GM19240 (cell line): ENCODE results near the gene RPS21.
"Not testable (repeated sequence)": the region's sequence is repeated elsewhere in the genome, so short reads cannot be mapped to it uniquely, and the experiment has no call there.

Source experiments
- DNase-seq: peaks from one replicate; pipeline ENCODE4 v3.0.0; 2011; ENCODE audit warnings: low spot score; ENCODE audit not compliant: insufficient read length

The RPS21 gene

DNA sequence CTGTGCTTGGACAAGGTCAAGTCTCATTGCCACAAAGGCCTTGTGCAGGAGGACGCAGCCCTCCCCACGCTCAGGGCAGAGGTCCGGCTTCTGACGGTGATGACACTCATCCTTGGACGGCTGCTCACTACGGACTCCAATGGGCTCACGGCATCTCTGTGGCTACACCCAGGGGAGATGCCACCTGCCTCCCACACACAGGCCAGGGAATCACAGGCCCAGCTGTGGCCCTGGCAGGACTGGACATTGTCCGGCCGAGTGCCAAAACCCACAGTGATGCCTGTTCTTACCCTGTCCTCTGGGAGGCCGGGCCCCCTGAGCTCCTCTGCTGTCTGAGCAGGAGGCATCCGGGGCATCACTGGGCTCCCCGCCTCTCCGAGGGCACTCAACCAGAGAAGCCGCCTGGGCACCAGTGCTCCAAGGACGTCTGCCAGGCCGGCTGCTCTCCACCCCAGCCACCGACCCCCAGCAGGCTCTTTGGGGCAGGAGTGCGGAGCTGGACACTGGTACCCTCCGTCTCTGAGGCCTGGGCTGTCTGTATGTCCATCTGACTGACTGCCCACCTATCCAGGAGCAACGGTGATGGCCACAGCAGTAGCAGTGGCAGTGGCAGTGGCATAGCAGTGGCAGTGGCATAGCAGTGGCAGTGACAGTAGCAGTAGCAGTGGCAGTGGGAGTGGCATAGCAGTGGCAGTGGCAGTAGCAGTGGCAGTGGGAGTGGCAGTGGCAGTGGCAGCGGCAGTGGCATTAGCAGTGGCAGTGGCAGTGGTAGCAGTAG, 38.6 kb downstream of the RPS21 start:
- no peak for DNase-seq

DNA sequence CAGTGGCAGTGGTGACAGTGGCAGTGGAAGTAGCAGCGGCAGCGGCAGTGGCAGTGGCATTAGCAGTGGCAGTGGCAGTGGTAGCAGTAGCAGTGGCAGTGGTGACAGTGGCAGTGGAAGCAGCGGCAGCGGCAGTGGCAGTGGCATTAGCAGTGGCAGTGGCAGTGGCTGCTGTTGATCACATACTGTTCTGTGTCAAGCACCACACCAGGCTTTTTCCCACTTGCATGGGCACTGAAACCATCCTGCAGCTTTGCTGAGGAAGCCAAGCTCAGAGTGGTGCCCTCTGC, 39.1 kb downstream of the RPS21 start:
- DNase-seq, result not testable (repeated sequence)

DNA sequence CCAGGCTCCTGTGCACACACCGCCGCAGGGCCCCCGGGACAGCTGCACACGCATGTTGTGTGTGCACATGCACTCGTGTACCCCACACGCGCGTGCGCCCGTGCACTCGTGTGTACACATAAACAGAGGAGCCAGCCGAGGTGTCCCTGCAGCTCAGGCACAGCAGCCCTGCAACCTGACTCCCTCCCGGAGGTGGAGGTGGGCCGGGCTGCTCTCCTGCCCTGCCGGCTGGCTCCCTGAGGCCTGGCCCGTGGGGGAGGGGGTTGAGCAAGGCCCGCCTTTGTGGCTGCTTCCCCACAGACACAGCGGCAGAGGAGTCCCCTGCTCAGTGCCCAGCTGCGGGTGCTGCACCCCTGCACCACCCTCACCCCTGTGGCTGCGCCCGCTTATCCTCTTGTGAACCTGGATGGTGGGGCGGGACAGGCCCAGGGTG, 39.8 kb downstream of the RPS21 start:
- DNase-seq, result no peak

DNA sequence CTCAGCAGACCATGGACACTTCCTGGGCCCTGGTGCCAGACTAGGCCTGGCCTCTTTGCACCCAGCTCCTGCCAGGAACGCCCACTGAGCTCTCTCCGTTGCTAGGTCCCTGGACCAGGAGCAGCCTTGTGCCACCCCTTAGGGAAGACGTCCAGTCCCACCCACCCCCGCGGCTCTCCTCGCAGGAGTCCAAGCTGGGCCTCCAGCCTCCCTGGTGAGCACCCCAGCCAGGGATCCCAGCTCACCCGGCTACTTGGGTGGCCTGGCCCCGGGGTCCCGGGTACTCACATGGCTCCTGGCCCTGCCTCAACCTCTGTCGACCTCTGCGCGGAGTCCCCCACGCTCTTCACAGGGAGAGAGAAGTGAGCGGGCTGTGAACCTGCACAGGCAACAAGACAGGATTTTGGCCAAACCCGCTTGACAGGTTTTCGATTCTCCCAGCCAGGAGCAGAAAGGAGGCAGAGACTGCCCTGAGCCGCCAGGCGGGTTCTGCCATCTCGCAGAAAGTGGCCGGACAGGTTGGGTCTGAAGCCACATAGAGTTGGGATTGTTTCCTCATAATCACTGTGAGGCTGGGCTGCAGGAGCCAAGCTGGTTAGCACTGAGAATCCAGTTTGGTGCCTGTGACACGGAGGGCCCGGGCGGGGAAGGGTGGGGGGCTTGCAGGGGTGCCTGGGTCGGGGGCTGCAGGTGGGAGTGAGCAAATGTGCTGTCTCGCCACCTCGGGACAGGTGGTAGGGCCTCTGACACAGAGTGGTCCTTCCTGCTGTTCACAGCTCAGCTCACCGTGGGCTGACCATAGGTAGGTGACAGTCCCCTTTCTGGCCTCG, 40.5 kb downstream of the RPS21 start, which contains the start of gene RBBP8NL:
RBBP8NL (minus strand) TSS at position 368 of the 830 bp plus-strand sequence. CDS start 7,892 bp downstream, outside the sequence.
- no peak for DNase-seq

DNA sequence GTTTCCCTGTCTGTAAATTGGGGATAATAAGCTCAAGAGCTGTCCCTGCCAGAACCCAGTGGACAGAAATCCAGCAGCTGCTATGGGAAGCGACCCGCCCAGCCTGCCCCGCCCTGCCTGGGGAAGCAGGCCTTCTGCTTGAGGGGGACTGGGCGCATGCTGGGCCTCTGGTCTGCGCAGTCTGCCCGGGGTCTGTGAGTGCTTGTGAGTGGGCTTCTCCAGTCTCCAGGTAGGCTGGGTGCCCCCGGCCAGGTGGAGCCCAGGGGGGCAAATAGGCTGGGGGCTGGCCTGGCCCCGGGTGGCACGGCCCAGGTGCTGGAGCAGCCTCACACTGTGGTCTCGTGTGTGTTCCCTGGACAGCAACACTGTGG, 41.1 kb downstream of the RPS21 start:
- no peak for DNase-seq

DNA sequence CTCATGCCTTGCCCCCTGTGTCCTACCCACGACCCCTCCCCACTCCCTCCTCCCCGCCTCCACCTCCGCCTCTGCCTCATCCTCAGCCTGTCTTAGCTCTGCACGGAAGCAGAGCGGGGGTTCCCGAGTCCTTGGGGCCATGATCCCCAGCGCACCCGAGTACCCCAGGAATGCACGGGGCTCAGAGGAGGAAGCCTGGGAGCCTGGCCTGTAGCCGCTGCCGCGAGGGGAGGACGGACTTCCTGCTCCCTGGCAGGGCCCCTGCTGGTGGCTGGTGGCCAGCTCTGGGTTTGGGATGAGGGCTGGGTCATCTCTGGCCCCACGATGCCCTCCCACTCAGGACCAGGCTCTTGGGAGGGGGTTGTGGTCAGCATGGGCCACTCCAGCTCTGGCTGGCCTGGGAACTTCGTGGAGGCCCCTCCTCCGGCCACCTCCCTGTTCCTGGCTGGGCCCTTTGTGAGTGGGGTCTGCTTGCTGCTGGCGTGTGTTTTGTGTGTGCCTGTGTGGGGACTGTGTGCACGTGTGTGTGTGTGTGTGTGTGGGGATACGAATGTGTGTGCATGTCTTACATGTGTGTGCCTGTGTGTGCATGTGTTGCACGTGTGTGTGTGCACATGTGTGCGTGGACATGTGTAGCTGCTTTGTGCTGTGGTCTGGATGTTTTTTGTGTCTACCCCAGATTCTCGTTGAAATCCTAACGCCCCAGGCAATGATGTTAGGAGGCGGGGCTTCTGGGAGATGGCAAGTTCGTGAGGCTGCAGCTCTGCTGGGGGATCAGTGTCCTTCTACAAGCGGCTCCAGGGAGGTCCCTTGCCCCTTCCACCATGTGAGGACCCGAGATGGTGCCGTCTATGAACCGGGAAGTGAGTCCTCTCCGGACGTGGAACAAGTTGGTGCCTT, 41.7 kb downstream of the RPS21 start:
- no peak for DNase-seq

GRCh38 chr20:62429455-62430310, 42.8 kb downstream of the RPS21 start:
- DNase-seq, result no peak

DNA sequence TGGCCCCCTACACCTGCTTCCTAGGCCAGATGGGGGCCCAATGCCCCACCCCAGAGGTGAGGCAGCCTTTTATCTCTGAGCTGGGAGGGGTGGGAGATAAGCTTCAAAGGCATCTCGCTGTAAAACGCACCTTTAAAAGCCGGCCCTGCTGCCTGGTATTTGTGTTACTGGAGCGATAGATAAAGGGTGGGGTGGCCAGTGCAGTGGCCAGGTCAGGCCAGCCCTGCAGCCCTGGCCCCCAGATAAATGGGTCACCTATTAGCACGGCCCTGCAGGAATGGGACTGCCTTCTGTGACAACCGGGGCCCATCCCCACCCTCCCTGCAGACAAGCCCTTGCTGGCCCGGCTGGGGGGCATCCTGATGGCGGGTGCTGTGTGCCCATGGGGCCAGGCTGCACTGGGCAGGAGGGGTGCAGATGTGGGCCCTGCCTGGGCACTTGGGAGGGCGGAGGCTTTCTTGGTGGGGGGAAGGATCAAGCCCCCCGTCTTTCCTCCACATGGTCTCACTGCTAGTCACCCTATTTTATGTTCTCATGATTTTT, 43.5 kb downstream of the RPS21 start:
- DNase-seq, result no peak

DNA sequence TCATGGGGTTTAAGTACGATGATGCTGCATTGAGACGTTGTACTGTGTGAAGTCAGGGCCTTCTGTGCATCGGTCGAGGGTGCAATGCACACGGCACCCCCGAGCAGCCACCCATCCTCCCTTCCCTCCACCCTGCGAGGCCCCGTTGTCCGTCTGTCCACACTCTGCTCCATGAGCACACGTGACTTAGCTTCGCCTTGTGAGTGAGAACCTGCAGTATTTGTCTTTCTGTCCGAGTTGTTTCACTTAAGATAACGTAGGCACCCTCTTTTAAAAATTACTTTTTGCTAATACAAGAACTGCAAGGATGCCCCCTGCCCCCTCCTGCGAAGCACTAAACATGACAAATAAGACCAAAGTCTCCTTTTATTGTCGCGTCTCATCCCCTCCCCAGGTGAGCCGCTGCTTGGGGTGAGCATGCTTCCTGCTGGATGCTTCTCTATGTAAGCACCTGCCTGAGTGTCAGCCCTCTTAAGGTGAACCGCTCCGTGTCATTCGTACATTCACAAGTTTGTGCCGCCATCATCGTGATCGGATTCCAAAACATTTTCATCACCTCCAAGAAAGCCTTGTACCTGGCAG, 44.1 kb downstream of the RPS21 start:
- no peak for DNase-seq

DNA sequence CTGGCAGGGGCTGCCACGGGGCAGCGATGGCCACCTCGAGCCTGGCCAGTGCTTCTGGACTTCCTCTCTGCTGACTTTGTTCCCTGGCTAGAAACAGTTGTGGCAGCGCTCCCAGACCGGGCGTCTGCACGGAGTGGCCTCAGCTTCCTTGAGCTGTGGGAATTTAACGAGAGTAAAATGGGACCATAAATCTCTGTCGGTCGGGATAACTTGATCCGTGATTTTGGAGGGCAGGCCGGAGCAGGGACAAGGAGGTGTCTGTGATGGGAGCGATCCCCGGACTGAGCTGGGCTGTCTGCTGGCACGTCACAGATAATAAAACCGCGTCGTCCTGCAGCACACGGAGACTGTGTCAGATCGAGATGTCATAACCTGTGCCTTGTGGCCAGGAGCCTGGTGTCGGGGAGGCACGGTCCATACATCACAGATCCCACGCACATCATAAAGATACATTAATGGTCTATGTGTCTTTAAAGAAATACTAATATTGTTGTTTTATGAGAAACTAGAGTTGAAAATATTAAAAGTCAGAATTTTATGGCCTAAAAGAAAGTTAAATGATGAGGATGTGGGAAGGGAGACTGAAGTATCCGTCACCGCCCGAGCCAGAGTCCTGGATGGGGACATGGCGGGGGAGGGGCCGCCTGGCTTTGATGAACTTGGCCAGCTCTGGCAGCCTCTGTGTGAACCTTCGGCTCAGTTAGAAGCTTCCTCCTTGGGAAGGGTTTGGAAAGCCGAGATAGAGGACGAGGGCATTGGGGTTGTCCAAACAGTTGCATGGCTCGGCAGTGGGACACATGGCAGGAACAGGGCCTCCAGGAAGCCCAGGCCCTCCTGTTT, 47.0 kb downstream of the RPS21 start:
- no peak for DNase-seq

DNA sequence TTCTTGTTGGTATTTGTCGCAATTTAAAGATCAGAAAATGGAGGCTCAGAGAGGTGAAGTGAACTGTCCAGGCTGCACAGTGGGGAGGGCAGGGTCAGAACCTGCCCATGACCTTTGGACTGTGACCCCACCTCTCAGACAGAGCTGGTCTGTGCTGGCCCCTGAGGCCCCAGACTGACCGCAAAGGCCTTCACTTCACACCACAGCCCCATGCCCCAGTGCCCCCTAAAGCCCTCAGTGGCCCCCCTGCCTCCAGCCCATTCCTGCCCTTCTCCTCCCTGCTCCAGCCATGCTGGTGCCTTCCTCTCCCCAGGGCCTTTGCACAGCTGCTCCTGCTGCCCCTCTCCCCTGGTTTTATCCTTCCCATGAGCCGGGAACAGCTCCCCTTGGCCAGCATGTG, 49.8 kb downstream of the RPS21 start:
- no peak for DNase-seq

GRCh38 chr20:62437496-62437895, 50.6 kb downstream of the RPS21 start:
- DNase-seq, result no peak

DNA sequence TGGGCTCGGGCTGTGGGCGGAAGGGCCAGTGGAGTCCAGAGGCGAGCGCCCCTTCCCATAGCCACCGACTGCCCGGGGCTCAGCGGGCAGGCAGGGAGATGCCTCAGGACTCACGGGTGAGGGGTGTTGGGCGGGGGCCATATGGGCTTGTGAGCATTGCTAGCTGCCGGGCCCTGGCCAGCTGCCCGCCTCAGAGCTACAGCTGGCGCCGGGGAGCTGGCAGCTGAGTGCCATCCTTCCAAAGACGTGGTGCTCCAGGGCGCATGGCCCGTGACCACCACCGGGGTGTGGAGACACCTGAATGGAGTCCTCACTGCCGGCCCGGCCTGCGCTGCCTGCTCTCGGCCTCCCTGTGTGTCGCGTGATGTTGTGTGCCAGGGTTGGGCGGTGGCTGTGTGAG, 51.0 kb downstream of the RPS21 start:
- DNase-seq, result no peak
